HCT116 (cell line): ENCODE measurements around the gene MAGI3. TPM values are rescaled to one million over a fixed set of nuclear protein-coding genes. Genes with fewer than 3 reads are reported as not detected.

Experiments
- ATAC-seq: fragments of 200-7000 bp; cut with Tn5 transposase; 2 replicates; pipeline ENCODE4 v1.9.1; 2020; ENCODE audit warnings: mild to moderate bottlenecking, moderate library complexity
- BruUV-seq: library from RNA; stranded (reverse); fragments of 400-500 nt; replicated peaks from 2 replicates; lab custom pipeline; 2021; lab: Mats Ljungman, UMichigan
- CTCF ChIA-PET: fragments of 300-600 bp; sonication (Branson Sonifier 250); formaldehyde crosslinking; loops from one replicate; lab custom pipeline; 2021; ENCODE audit warnings: antibody characterized with exemption; lab: Charles Lee
- POLR2A ChIA-PET: fragments of 300-600, 350-600 bp; sonication (Branson Sonifier 250); formaldehyde crosslinking; loops from one replicate; lab custom pipeline; 2021; ENCODE audit warnings: antibody characterized with exemption; lab: Charles Lee
- RAD21 ChIA-PET, 2 experiments: fragments of 300-600 bp; sonication (Branson Sonifier 250); formaldehyde crosslinking; loops; one replicate each; lab custom pipeline; 2023; ENCODE audit warnings: low total read pairs in 2 of 2; ENCODE audit not compliant: uncharacterized antibody in 2 of 2, unreplicated experiment in 2 of 2, low non-redundant PET in 1 of 2; lab: Charles Lee
- DNase-seq: peaks from one replicate; pipeline ENCODE4 v3.0.0-alpha.2; 2010; ENCODE audit warnings: low read depth, low spot score
- H2AFZ ChIP-seq: fragments of 200-600 bp; shearing (Covaris generic), sonication (generic); 2 replicates; pipeline ENCODE4 v1.6.1; 2017; ENCODE audit warnings: low read depth, mixed run types, mixed read lengths, antibody characterized with exemption, low read length; ENCODE audit not compliant: poor library complexity, severe bottlenecking
- H3K27ac ChIP-seq: 2 replicates; pipeline ENCODE4 v1.5.1; 2012; ENCODE audit warnings: low read depth, low read length
- H3K27me3 ChIP-seq: fragments of 200-600 bp; sonication (generic); 2 replicates; pipeline ENCODE4 v1.6.1; 2016; ENCODE audit warnings: mixed run types, low read length, mixed read lengths; ENCODE audit not compliant: insufficient read depth
- H3K36me3 ChIP-seq, 2 experiments: fragments of 200-500 bp in 1 of 2; fragments of 200-600 bp in 1 of 2; sonication (Bioruptor generic) in 1 of 2; sonication (generic) in 1 of 2; 2 replicates each; pipeline versions ENCODE4 v1.5.1 to v1.6.1; 2014 to 2016; ENCODE audit warnings: low read length in 2 of 2, inconsistent platforms in 1 of 2, mixed read lengths in 1 of 2, mixed run types in 1 of 2; ENCODE audit not compliant: insufficient read depth in 2 of 2, control insufficient read depth in 1 of 2
- H3K4me1 ChIP-seq, 2 experiments: fragments of 200-600 bp in 1 of 2; sonication (generic) in 1 of 2; 2 replicates each; pipeline versions ENCODE4 v1.5.1 to v1.6.1; 2012 to 2017; ENCODE audit warnings: low read length in 2 of 2, inconsistent platforms in 1 of 2, mild to moderate bottlenecking in 1 of 2, mixed read lengths in 1 of 2, mixed run types in 1 of 2, moderate library complexity in 1 of 2; ENCODE audit not compliant: insufficient read depth in 2 of 2, control insufficient read depth in 1 of 2
- H3K4me2 ChIP-seq: fragments of 200-600 bp; sonication (generic); 2 replicates; pipeline ENCODE4 v1.6.1; 2017; ENCODE audit warnings: mixed run types, low read length, mixed read lengths
- H3K4me3 ChIP-seq, 2 experiments: fragments of 200-600 bp in 1 of 2; sonication (generic) in 1 of 2; replicated peaks in 1 of 2; 2 replicates each; pipeline ENCODE4 v1.5.1; 2011 to 2016; ENCODE audit warnings: low read length in 2 of 2, control low read depth in 1 of 2, low read depth in 1 of 2, mild to moderate bottlenecking in 1 of 2, mixed read lengths in 1 of 2, mixed run types in 1 of 2
- H3K79me2 ChIP-seq: fragments of 200-600 bp; sonication (generic); 2 replicates; pipeline ENCODE4 v1.6.1; 2017; ENCODE audit warnings: mild to moderate bottlenecking, mixed run types, low read length, moderate library complexity, mixed read lengths; ENCODE audit not compliant: insufficient read depth
- H3K9ac ChIP-seq: fragments of 200-600 bp; sonication (generic); 2 replicates; pipeline ENCODE4 v1.6.1; 2016; ENCODE audit warnings: low read length, mixed read lengths
- H3K9me2 ChIP-seq: fragments of 200-600 bp; sonication (generic), shearing (Covaris generic); 2 replicates; pipeline ENCODE4 v1.6.1; 2017; ENCODE audit warnings: mixed run types, mild to moderate bottlenecking, moderate library complexity; ENCODE audit not compliant: insufficient read depth
- H3K9me3 ChIP-seq, 2 experiments: fragments of 200-500 bp in 1 of 2; fragments of 200-600 bp in 1 of 2; sonication (Bioruptor generic) in 1 of 2; sonication (generic) in 1 of 2; 2 replicates each; pipeline ENCODE4 v1.6.1; 2014 to 2017; ENCODE audit warnings: low read length in 2 of 2, mixed read lengths in 2 of 2, inconsistent platforms in 1 of 2, low read depth in 1 of 2, mild to moderate bottlenecking in 1 of 2, mixed run types in 1 of 2, moderate library complexity in 1 of 2; ENCODE audit not compliant: control insufficient read depth in 1 of 2, insufficient read depth in 1 of 2
- H4K20me1 ChIP-seq: fragments of 200-600 bp; sonication (generic), shearing (Covaris generic); 2 replicates; pipeline ENCODE4 v1.6.1; 2017; ENCODE audit warnings: mixed run types, mild to moderate bottlenecking, moderate library complexity; ENCODE audit not compliant: insufficient read depth
- CEBPB ChIP-seq: IDR thresholded peaks from 2 replicates; pipeline ENCODE4 v1.6.1; 2012; ENCODE audit warnings: low read depth
- CTCF ChIP-seq, 3 experiments: fragments of 200-600 bp in 1 of 3; sonication (generic) in 1 of 3; IDR thresholded peaks in 2 of 3; conservative IDR thresholded peaks in 1 of 3; 2 replicates each; pipeline ENCODE4 v1.5.1; 2012 to 2017; ENCODE audit warnings: low read depth in 2 of 3, low read length in 2 of 3, antibody characterized with exemption in 1 of 3, borderline replicate concordance in 1 of 3, control low read depth in 1 of 3, mild to moderate bottlenecking in 1 of 3, mixed read lengths in 1 of 3, mixed run types in 1 of 3, moderate library complexity in 1 of 3; ENCODE audit not compliant: insufficient read depth in 1 of 3
- EGR1 ChIP-seq: IDR thresholded peaks from 2 replicates; pipeline ENCODE4 v1.6.1; 2012; ENCODE audit warnings: low read depth
- ELF1 ChIP-seq: IDR thresholded peaks from 2 replicates; pipeline ENCODE4 v1.6.1; 2012; ENCODE audit warnings: low read depth, borderline replicate concordance
- EZH2phosphoT487 ChIP-seq: fragments of 200-600 bp; IDR thresholded peaks from 2 replicates; pipeline ENCODE4 v1.6.1; 2018; ENCODE audit warnings: antibody characterized with exemption, borderline replicate concordance
- JUND ChIP-seq: IDR thresholded peaks from 2 replicates; pipeline ENCODE4 v1.6.1; 2012
- MAX ChIP-seq: IDR thresholded peaks from 2 replicates; pipeline ENCODE4 v1.6.1; 2012
- POLR2A ChIP-seq: IDR thresholded peaks from 2 replicates; pipeline ENCODE4 v1.7.0; 2011; ENCODE audit warnings: borderline replicate concordance; ENCODE audit not compliant: insufficient read depth, insufficient read length; ENCODE audit errors: extremely low read depth
- POLR2AphosphoS5 ChIP-seq: IDR thresholded peaks from 2 replicates; pipeline ENCODE4 v1.6.1; 2011; ENCODE audit warnings: mild to moderate bottlenecking, low read depth, low read length, moderate library complexity
- RAD21 ChIP-seq: IDR thresholded peaks from 2 replicates; pipeline ENCODE4 v1.6.1; 2012; ENCODE audit warnings: low read depth, mild to moderate bottlenecking
- REST ChIP-seq: IDR thresholded peaks from 2 replicates; pipeline ENCODE4 v1.6.1; 2012; ENCODE audit warnings: low read depth
- SIN3A ChIP-seq: IDR thresholded peaks from 2 replicates; pipeline ENCODE4 v1.6.1; 2012; ENCODE audit warnings: low read depth
- SRF ChIP-seq: IDR thresholded peaks from 2 replicates; pipeline ENCODE4 v1.6.1; 2012; ENCODE audit warnings: low read depth
- TCF7L2 ChIP-seq: IDR thresholded peaks from 2 replicates; pipeline ENCODE4 v1.7.0; 2011; ENCODE audit warnings: borderline replicate concordance, inconsistent platforms; ENCODE audit not compliant: insufficient read depth, insufficient read length; ENCODE audit errors: extremely low read depth
- YY1 ChIP-seq: IDR thresholded peaks from 2 replicates; pipeline ENCODE4 v1.6.1; 2011; ENCODE audit warnings: low read length, low read depth, moderate library complexity, mild to moderate bottlenecking; ENCODE audit not compliant: insufficient replicate concordance; ENCODE audit errors: extremely low read depth
- ZBTB33 ChIP-seq: IDR thresholded peaks from 2 replicates; pipeline ENCODE4 v1.6.1; 2011; ENCODE audit warnings: mild to moderate bottlenecking, low read length, moderate library complexity; ENCODE audit not compliant: insufficient replicate concordance; ENCODE audit errors: extremely low read depth
- ZFX ChIP-seq: fragments of 450-650 bp; IDR thresholded peaks from 2 replicates; pipeline ENCODE4 v1.6.1; 2017
- ZNF274 ChIP-seq: fragments of 200-500 bp; sonication (Bioruptor generic); IDR thresholded peaks from 2 replicates; pipeline ENCODE4 v1.6.1; 2014; ENCODE audit warnings: mild to moderate bottlenecking, low read depth, low read length, inconsistent platforms
- intact Hi-C: fragments of 100-400 bp; cut with micrococcal nuclease; formaldehyde crosslinking; loops from 2 replicates; pipeline ENCODE4 v1.10.0; 2022
- total RNA-seq: library from RNA; stranded (reverse); gene quantifications from one replicate; pipeline ENCODE4 v1.2.1, GENCODE V29; 2021; ENCODE audit not compliant: unreplicated experiment

The MAGI3 gene
- total RNA-seq, 1 experiment from 2014 or later, result 11.8 TPM

GRCh38 chr1:113363935-113364334 lies 26.4 kb upstream of the MAGI3 start:
- no TSS peak for BruUV-seq
- intact Hi-C loops, result no loop called here

More at GRCh38 chr1:113363935-113364334, 26.4 kb upstream of the MAGI3 start:
- no peak for DNase-seq
- no peaks in the 10 kb centered on the region for H3K36me3 ChIP-seq
- no peak overlapping the region for H3K4me2 ChIP-seq
- H3K9me3 ChIP-seq, result no peaks in the 10 kb centered on the region
- no peak overlapping the region for H3K27ac ChIP-seq
- H3K9me2 ChIP-seq, result no peaks in the 10 kb centered on the region
- no peak overlapping the region for H2AFZ ChIP-seq
- no peaks in the 10 kb centered on the region for H3K4me1 ChIP-seq
- no peak for TF ChIP-seq MAX
- TF ChIP-seq ZFX, result no peak
- no peak for TF ChIP-seq RAD21
- no peak for TF ChIP-seq SIN3A
- TF ChIP-seq EZH2phosphoT487, result no peak
- TF ChIP-seq CEBPB, result no peak
- TF ChIP-seq JUND, result no peak
- TF ChIP-seq POLR2A, result no peak
- TF ChIP-seq CTCF (IDR thresholded peaks at IDR 0.05 in 2 of 3, conservative IDR thresholded peaks at IDR 0.05 in 1 of 3; ENCODE audit: borderline replicate concordance in 1 of 3, insufficient read depth in 1 of 3, low read depth in 2 of 3, low read length in 2 of 3), result no peak
- TF ChIP-seq ELF1, result no peak
- TF ChIP-seq REST, result no peak
- TF ChIP-seq TCF7L2, result no peak
- no peak for TF ChIP-seq POLR2AphosphoS5
- no peak for TF ChIP-seq SRF
- TF ChIP-seq ZBTB33, result no peak
- no peak for TF ChIP-seq EGR1
- no peak for TF ChIP-seq ZNF274
- TF ChIP-seq YY1, result no peak
- TF ChIP-seq, all 23 proteins: peak for 0
- no peak for ATAC-seq
- H3K27me3 ChIP-seq, result no peaks in the 10 kb centered on the region
- no peaks in the 10 kb centered on the region for H4K20me1 ChIP-seq
- no peak overlapping the region for H3K4me3 ChIP-seq
- H3K9ac ChIP-seq, result no peak overlapping the region
- RAD21 ChIA-PET, result no interaction called here
- CTCF ChIA-PET, result no interaction called here
- POLR2A ChIA-PET, result no interaction called here
- no peaks in the 10 kb centered on the region for H3K79me2 ChIP-seq
